ENCODE measurements around the gene EPB41L3. TPM values are rescaled to one million over a fixed set of nuclear protein-coding genes. Genes with fewer than 3 reads are reported as not detected.

Gene EPB41L3
- total RNA-seq, 2 donors from 2014 or later: 25.0 to 182 TPM

DNA sequence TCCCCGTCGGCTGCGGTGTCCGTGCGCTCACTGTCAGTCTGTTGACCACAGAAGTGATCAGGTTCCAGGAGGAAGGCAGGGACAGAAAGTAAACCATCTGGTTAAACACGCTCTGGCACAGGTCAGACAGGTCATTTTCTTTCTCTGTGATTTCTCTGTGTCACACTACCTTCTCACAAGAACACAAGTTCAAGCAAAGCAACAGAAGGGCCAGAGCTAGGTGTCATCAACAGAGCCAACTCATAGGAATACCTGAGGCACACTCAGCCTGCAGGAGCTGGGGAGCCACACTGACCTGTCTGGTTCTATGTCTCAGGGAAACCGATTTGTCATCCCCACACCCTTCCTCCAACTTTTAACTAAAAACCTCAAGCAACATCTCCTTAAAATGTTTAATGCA is 133.2 kb downstream of the EPB41L3 start:
- no peak for DNase-seq (ENCODE audit: low spot score)
- Histone ChIP-seq H3K36me3 (no peaks in the 10 kb centered on the region), H3K27me3 (replicated peaks; ENCODE audit: insufficient read depth) (no peaks in the 10 kb centered on the region), H3K4me3 (no peak overlapping the region), H3K9me3 (no peaks in the 10 kb centered on the region), H3K4me1 (replicated peaks) (no peaks in the 10 kb centered on the region), H3K27ac (no peak overlapping the region)
- WGBS: 69% methylated on average over 7 of the region's 7 CpGs
- intact Hi-C loops (cut with DNase I): no loop called here
- TF ChIP-seq POLR2AphosphoS5 (IDR thresholded peaks at IDR 0.05): no peak
- TF ChIP-seq, protein P1, sequence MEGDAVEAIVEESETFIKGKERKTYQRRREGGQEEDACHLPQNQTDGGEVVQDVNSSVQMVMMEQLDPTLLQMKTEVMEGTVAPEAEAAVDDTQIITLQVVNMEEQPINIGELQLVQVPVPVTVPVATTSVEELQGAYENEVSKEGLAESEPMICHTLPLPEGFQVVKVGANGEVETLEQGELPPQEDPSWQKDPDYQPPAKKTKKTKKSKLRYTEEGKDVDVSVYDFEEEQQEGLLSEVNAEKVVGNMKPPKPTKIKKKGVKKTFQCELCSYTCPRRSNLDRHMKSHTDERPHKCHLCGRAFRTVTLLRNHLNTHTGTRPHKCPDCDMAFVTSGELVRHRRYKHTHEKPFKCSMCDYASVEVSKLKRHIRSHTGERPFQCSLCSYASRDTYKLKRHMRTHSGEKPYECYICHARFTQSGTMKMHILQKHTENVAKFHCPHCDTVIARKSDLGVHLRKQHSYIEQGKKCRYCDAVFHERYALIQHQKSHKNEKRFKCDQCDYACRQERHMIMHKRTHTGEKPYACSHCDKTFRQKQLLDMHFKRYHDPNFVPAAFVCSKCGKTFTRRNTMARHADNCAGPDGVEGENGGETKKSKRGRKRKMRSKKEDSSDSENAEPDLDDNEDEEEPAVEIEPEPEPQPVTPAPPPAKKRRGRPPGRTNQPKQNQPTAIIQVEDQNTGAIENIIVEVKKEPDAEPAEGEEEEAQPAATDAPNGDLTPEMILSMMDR (IDR thresholded peaks at IDR 0.05): no peak
- TF ChIP-seq POLR2A (IDR thresholded peaks at IDR 0.05): no peak

DNA sequence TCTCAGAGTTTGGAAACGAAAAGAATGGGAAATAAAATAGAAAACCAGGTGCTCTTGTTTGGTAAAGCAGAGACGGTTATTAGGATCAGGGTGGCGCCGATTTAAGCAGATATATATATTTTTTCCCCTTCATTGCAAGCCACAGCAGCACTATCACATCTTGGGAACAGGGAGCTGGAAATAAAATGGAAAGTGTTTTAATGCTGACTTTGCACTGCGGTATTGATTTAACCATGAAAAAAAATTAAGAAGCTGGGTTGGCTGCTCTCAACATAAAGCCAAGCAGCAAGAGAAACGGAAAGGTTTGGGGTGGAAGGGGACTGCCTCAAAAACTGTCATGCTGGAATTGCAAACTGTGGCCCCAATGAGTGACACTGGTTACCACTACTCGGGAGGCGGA is 145.5 kb downstream of the EPB41L3 start:
- no peaks in the 10 kb centered on the region for H3K4me1 ChIP-seq (replicated peaks)
- TF ChIP-seq, protein P1 (IDR thresholded peaks at IDR 0.05): no peak
- no peak for TF ChIP-seq POLR2A (IDR thresholded peaks at IDR 0.05)
- TF ChIP-seq POLR2AphosphoS5 (IDR thresholded peaks at IDR 0.05): no peak
- 95% methylated on average over 8 of the region's 8 CpGs for WGBS

DNA sequence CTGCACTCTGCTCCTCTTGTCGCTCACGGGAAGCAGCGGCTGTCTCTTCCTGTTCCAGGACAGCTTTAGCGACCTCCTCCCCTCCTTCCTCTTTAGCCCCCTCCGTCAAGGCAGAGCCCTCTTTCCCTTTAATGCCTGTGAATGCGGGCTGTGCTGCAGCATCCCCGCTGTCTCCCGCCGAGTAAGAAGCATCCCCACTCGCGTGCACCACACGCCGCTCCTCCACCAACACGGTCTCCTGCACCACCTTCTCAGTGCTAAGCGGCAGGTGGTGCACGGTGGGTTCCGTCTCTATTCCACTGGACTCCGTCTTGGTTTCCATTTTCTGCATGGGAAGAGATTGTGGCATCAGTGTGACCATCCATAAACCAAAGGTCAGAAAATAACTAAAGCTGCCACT is 146.7 kb downstream of the EPB41L3 start:
- 93% methylated on average over 18 of the region's 18 CpGs for WGBS
- no peak overlapping the region for H3K27ac ChIP-seq
- TF ChIP-seq, protein P1 (IDR thresholded peaks at IDR 0.05): no peak
- TF ChIP-seq POLR2A (IDR thresholded peaks at IDR 0.05): no peak
- DNase-seq (ENCODE audit: low spot score): no peak
- no peaks in the 10 kb centered on the region for H3K9me3 ChIP-seq
- H3K27me3 ChIP-seq (replicated peaks; ENCODE audit: insufficient read depth): no peaks in the 10 kb centered on the region
- intact Hi-C loops (cut with DNase I): no loop called here
- H3K4me3 ChIP-seq: no peak overlapping the region
- H3K36me3 ChIP-seq: no peaks in the 10 kb centered on the region
- H3K4me1 ChIP-seq (replicated peaks): no peaks in the 10 kb centered on the region

More for the DNA sequence above, 145.5 kb downstream of the EPB41L3 start:
- H3K27me3 ChIP-seq (replicated peaks; ENCODE audit: insufficient read depth): no peaks in the 10 kb centered on the region
- H3K27ac ChIP-seq: no peak overlapping the region
- DNase-seq (ENCODE audit: low spot score): no peak
- no peak overlapping the region for H3K4me3 ChIP-seq
- H3K36me3 ChIP-seq: no peaks in the 10 kb centered on the region
- intact Hi-C loops (cut with DNase I): no loop called here
- H3K9me3 ChIP-seq: no peaks in the 10 kb centered on the region

DNA sequence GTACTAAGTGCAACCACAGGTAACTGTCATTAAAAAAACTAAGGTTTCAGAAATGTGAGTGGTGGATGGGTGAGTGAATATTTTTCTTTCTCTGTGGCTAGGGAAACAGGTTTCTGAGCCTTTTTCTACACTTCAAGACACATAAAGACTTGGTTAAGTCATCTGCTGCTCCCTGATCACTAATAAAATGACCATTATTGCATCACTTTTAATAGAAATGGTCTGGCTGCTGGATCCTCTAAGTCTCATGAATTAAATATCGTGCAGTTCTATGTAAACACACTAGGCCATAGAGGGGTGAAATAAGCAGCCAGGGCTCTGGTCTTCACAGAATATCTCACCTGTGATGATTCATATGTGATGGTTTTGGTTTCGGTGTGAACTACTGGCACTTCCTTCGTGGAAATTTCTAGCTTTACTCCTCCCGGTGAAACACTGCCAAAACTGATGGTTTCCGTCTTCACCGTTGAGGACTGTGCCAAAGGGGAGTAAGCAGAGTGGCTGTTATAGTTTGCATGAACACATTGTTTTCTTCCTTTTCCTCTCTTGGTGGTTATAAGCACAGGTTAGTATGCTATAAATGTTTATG is 147.8 kb downstream of the EPB41L3 start:
- intact Hi-C loops (cut with DNase I): no loop called here
- Histone ChIP-seq H3K4me1 (replicated peaks) (no peaks in the 10 kb centered on the region), H3K27me3 (replicated peaks; ENCODE audit: insufficient read depth) (no peaks in the 10 kb centered on the region), H3K9me3 (no peaks in the 10 kb centered on the region), H3K4me3 (no peak overlapping the region), H3K27ac (no peak overlapping the region), H3K36me3 (no peaks in the 10 kb centered on the region)
- WGBS: 67% methylated on average over 6 of the region's 6 CpGs
- DNase-seq (ENCODE audit: low spot score): no peak
- TF ChIP-seq POLR2AphosphoS5 (IDR thresholded peaks at IDR 0.05) (no peak), POLR2A (IDR thresholded peaks at IDR 0.05) (no peak)
- TF ChIP-seq, protein P1 (IDR thresholded peaks at IDR 0.05): no peak

DNA sequence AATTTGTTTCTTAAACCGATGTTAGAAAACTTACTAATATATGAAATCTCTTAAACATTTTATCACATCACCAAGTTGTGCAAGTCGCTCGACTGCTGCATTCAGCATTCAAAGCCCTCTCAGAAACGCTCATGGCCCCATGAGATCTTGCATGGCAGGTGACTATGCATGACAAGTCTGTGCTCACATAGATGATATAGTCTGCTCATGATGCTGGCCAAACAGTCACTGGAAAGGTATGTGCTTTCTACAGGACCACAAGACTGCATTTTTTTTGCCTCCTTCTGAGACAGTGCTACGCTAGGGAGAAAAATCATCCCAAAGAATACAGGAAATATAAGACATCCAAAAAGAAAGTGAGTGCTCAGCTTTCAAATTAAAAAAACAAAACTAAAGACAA is 150.0 kb downstream of the EPB41L3 start:
- H3K27me3 ChIP-seq (replicated peaks; ENCODE audit: insufficient read depth): no peaks in the 10 kb centered on the region
- WGBS: 90% methylated on average over 5 of the region's 5 CpGs
- H3K9me3 ChIP-seq: no peaks in the 10 kb centered on the region
- no peaks in the 10 kb centered on the region for H3K4me1 ChIP-seq (replicated peaks)
- intact Hi-C loops (cut with DNase I): no loop called here
- no peak for TF ChIP-seq POLR2A (IDR thresholded peaks at IDR 0.05)
- TF ChIP-seq, protein P1 (IDR thresholded peaks at IDR 0.05): no peak
- no peak for TF ChIP-seq POLR2AphosphoS5 (IDR thresholded peaks at IDR 0.05)
- no peak overlapping the region for H3K4me3 ChIP-seq
- no peak overlapping the region for H3K27ac ChIP-seq
- no peak for DNase-seq (ENCODE audit: low spot score)
- no peaks in the 10 kb centered on the region for H3K36me3 ChIP-seq

Measured in prostate gland (tissue), 2 donors.